OCI-LY7 (cell line): ENCODE measurements around the gene SLC11A2.

ENCODE experiments used
- EZH2phosphoT487 ChIP-seq: fragments of 200-600 bp; sonication (generic); IDR thresholded peaks from 2 replicates; pipeline ENCODE4 v1.6.1; 2018; ENCODE audit warnings: low read depth, borderline replicate concordance, mild to moderate bottlenecking, mixed run types, antibody characterized with exemption, low read length, moderate library complexity, mixed read lengths
- TF ChIP-seq, protein P1 (sequence below): fragments of 200-600 bp; sonication (generic); conservative IDR thresholded peaks from 2 replicates; pipeline ENCODE4 v1.5.1; 2014; ENCODE audit warnings: mild to moderate bottlenecking, antibody characterized with exemption, low read length, moderate library complexity, mixed read lengths

- TF ChIP-seq, protein P1, sequence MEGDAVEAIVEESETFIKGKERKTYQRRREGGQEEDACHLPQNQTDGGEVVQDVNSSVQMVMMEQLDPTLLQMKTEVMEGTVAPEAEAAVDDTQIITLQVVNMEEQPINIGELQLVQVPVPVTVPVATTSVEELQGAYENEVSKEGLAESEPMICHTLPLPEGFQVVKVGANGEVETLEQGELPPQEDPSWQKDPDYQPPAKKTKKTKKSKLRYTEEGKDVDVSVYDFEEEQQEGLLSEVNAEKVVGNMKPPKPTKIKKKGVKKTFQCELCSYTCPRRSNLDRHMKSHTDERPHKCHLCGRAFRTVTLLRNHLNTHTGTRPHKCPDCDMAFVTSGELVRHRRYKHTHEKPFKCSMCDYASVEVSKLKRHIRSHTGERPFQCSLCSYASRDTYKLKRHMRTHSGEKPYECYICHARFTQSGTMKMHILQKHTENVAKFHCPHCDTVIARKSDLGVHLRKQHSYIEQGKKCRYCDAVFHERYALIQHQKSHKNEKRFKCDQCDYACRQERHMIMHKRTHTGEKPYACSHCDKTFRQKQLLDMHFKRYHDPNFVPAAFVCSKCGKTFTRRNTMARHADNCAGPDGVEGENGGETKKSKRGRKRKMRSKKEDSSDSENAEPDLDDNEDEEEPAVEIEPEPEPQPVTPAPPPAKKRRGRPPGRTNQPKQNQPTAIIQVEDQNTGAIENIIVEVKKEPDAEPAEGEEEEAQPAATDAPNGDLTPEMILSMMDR, result no peak
- TF ChIP-seq EZH2phosphoT487, result no peak
These were observed 21.2 kb downstream of the SLC11A2 start for GRCh38 chr12:51005030-51005429.
